ENCODE measurements around the gene UTF1.
"Not testable (repeated sequence)": the region's sequence is repeated elsewhere in the genome, so short reads cannot be mapped to it uniquely, and the experiment has no call there.

Gene UTF1

DNA sequence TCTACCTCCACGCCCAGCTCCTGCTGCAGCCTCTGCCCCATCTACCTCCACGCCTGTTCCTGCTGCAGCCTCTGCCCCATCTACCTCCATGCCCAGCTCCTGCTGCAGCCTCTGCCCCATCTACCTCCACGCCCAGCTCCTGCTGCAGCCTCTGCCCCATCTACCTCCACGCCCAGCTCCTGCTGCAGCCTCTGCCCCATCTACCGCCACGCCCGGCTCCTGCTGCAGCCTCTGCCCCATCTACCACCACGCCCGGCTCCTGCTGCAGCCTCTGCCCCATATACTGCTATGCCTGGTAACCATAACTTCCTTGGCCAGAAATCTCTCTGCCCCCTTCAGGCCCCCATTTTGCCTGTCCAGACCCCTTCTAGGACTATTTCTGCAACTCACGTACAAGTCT is 35.0 kb downstream of the UTF1 start:
- not testable (repeated sequence) for DNase-seq (ENCODE audit: low read depth)

DNA sequence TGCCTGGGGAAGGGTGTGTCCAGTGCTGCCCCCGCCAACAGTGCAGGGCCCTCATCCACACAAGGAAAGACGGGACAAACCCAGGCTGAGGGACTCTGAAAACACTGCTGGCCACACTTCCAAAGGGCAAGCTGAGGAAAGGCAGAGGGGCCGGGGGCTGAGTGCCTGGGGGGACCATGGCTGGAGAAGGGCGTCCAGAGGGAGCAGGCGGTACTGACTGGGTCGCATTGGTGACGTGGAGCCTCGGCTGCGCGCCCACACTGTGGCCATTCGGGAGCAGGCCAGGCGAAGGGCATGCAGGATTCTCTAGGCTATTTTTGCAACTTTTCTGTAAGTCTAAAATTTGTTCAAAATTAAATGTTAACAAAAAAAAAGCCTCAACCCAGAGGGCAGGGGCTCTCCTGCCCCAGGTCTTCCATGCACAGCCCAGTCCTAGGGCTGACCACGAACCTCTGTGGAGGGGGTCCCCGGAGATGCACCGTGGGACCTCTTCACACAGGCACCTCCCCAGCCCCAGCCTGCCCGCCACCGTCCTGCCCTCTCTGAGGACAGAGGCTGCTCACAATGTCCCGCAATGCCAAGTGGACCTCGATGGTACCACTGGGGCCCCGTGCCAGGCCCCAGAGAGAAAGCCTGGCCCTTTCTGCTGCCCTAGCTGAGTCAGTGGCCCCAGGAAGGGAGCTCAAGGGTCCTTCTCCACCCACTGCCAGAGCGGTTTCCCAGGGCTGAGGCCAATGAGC is 36.2 kb downstream of the UTF1 start:
- DNase-seq (ENCODE audit: low read depth): no peak

DNA sequence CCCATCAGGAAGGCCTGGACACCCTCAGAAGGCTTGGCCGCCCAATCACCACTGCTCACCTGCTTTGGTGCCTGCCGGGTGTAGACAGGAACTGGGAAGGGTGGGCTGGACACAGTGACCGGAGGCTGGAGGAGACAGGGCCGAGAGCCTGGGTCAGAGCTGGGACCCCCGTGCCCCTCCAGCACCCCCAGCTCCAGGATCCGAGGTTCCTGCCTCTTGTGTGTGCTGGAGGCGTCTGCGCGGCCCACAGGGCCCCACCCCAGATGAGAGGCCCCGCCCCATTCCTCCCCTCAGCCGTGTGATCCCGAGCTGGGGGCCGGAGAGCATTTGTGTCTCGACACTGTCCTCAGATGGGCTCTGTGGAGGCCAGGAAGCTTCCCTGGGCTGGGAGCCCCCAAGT is 37.3 kb downstream of the UTF1 start:
- no peak for DNase-seq (ENCODE audit: low read depth)

DNA sequence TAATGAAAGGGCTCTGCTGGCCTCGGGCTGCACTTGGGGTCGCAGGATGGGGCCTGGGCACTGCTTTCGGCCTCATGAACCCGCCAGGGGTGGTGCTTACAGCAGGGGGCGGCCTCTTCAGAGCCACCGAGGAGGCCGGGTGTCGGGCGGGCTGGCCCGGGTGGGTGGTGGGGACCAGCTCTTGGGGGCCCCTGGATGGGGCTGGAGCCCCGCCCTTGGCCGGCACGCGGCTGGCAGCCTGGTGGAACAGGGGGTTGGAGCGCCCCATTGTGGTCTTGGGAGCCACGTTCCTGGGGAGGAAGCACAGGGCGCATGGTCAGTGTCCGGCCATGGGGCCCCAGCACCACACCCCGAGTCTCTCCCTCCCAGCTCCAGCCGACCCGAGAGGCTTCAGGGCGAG is 37.8 kb downstream of the UTF1 start:
- no peak for DNase-seq (ENCODE audit: low read depth)

DNA sequence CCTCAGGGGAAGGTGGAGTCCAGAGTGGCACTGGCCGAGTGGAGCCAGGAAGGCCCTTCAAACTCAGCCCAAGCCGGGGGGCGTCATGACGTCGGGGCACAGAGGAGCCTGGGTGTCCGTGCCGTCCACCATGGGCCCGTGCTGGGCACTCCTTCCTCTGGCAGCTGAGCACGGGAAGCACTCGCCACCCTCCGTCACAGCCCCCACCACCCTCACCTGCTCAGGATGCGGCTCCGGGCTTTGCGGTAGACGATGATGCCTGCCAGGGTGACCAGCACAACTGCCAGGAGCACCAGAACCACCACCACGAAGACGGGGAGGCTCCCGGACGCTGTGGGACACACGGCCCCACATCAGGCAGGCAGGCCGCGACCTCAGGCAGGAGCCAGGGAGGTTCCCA is 38.5 kb downstream of the UTF1 start:
- DNase-seq (ENCODE audit: low read depth): no peak

DNA sequence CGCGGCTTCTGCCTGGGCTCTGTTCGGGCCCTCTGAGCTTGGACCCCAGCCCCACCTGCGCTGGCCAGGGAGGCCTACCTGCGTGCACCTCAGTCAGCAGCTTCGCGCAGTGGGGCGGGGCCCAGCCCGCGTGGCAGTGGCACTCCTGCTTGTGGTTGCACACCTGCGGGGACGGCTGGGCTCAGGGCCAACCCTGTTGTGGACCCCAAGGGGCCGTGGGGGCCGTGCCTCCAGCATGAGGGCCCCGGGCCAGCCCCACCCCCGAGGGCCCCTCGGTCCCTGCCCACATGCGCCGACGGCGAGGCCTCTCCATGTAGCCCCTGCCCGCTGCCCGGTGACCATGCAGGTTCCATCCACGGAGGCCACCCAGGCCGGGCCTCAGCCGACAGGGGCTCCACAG is 39.4 kb downstream of the UTF1 start:
- DNase-seq (ENCODE audit: low read depth): no peak

- no peak for DNase-seq (ENCODE audit: low read depth)
Measured at GRCh38 chr10:133270204-133270603, 40.2 kb downstream of the UTF1 start.

DNA sequence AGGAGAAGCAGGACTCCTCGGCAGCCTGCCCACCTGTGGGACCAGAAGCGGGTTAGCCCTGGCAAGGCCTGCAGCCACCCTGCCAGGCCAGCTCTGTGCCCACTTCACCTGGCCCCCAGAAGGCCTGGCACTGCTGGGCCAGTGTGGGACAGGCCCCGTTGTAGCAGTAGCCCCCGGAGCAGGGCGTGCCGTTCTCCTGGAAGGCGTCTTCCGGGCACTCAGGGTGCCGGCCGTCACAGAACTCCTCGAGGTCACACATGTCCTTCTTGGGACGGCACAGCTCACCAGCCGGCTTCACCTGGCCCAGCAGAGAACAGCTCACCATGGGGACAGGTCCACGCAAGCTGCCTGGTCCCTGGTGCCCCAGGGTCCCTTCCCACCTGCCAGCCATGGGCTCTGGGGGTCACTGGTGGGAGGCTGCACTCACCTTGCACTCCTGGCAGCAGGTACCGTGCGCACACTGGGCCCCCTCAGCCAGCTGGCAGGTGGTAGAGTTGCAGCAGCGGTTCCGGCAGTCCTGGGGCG is 40.8 kb downstream of the UTF1 start:
- DNase-seq (ENCODE audit: low read depth): no peak

GRCh38 chr10:133271521-133272300 is 41.7 kb downstream of the UTF1 start:
- DNase-seq (ENCODE audit: low read depth): no peak

GRCh38 chr10:133272301-133272963 is 42.4 kb downstream of the UTF1 start:
- DNase-seq (ENCODE audit: low read depth): no peak

DNA sequence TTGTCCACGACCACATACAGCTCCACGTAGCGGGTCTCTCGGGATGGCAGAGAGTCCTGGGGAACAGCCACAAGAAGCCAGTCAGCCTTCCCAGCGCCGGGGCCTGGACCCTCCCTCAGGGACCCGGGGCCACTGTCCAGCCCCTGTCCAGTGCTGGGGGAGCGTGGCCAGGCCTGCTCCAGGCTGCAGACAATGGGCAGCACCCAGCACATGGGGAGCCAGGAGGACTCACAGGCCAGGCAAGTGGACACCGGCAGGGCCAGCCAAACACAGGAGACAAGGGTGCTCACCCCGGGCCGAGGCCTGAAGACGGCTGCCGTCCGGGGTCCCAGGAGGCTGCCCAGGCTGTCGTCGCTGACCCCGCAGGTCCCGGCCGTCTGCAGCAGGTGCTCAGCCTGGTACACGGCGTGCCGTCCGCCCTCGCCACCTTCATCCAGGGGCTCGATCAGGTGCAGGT is 43.0 kb downstream of the UTF1 start:
- DNase-seq (ENCODE audit: low read depth): no peak

DNA sequence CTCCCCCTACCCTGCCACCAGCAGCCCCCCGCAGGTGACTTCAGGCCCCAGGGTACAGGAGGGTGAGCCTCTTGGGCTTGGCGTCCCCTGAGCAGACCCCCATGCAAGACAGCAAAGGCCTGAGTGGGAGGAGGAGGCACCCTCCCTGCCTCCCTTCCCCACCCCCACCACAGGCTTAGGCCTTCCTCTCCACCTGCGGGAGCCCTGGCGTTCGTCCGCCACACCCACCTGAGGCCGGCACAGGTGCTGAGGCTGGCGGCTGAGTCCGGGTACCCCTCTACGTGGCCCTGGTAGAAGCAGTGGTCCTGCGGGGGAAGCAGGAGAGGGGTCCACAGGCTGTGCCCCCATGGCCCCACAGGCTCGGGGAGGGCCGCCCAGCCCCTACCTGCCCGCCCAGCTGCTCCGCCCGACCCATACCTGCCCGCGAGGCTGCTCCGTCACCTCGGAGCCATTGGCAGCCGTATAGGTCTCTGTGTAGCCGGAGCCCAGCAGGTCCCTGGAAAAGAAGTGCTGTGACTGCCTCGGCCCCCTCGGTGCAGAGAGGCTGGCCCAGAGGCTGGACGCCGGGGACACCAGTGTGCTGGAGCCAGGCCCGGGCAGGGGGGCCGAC is 43.6 kb downstream of the UTF1 start:
- no peak for DNase-seq (ENCODE audit: low read depth)

DNA sequence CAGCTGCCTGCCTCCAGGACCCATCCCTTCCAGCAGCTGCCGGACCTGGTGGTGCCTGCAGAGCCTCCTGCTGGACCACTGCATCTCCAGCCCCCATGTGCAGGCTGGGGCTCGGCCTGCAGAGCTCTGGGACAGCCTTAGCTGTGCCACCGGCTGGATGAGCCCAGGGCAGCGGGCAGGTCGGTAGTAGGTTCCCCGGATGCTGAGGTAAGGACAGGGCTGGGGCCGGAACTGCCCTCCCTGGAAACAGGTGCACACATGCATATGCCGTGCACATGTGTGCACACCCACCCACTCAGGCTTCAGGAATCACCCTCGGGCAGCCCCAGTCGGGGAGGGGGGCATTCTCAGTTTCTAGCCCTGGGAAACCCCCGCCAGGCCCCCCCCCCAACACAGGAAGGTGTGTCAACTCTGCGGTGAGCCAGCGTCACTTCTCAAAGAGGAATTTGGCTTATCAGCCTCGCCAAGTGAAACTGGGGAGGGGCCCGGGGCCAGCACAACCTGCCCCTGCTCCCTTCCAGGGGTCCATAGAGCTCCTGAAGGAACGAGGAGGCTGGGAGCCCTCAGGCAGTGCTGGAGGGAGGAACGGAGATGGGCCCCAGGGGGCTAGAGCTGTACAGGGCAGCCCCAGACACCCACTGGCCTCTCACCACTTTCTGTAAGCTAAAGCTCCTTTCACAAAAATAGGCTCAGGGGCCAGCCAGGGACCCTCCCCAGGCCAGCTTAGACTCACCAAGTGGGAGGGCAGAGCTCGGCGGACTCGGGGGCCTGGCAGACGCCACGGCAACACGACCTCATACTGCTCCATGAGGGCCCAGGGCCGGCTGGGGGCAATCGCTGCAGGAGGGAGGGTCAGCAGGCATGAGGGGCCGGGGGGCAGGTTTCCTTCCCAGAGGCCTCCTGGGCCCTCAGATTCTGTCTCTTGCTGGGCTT is 45.0 kb downstream of the UTF1 start:
- DNase-seq (ENCODE audit: low read depth): peak; percentile 82

- no peak for DNase-seq (ENCODE audit: low read depth)
Measured at GRCh38 chr10:133275684-133276092, 45.7 kb downstream of the UTF1 start.

DNA sequence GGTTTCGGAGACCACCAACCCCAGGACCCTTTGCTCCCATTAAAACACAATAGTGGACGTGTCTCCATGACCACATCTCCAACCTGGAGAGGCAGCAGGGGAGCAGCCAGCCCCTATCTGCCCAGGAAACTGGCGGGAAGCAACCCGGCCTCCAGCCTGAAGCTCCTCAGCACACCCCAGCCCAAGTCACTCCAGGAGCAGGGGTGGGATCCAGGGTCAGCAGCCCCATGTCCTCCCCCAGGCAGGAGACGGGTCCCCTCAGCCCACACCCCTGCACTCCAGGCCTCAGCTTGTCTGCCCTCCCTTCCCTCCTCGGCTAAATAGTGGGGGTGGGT is 46.0 kb downstream of the UTF1 start:
- DNase-seq (ENCODE audit: low read depth): no peak

DNA sequence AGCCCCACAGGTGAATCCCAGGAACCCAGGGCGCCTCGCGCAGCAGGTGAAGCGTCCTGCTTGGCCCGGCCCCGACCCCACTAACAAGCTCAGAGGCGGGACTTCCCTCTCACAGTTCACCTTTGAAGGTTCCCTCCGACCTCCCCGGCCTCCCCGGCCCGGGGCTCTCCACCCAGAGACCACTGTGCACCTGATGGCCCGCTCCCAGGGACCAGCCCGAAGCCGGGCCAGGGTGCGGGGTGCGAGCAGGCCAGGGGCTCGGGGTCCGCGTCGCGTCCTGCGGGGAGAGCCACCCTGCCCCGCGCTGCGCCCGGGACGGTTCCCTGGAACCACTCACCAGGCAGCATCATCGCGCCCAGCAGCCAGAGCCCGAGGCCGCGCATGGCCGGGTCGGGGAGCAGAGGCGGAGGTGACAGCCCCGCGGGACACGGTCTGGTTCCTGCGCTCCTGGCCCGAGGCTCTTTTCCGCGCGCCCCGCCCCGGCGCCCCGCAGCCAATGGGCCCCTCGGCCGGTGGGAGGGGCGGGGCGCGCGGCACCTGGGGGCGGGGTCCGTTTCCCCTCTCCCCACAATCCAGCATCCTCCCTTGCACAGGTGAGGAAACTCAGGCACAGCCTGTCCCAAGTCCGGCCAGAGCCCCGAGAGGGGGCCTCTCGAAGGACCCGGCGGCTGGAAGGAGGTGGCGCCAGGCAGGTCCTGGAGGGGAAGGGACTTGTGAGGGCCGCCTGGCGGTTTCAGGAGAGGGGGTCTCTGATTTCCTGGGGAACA is 46.6 kb downstream of the UTF1 start, which contains the start of gene ADAM8:
TSS of gene ADAM8 (minus strand) at position 434 of the 767 bp plus-strand sequence. CDS start at position 383, 51 bp downstream.
- no peak for DNase-seq (ENCODE audit: low read depth)

GRCh38 chr10:133277277-133277992 is 47.4 kb downstream of the UTF1 start:
- DNase-seq (ENCODE audit: low read depth): no peak

GRCh38 chr10:133277993-133278576 is 48.1 kb downstream of the UTF1 start:
- DNase-seq (ENCODE audit: low read depth): no peak

DNA sequence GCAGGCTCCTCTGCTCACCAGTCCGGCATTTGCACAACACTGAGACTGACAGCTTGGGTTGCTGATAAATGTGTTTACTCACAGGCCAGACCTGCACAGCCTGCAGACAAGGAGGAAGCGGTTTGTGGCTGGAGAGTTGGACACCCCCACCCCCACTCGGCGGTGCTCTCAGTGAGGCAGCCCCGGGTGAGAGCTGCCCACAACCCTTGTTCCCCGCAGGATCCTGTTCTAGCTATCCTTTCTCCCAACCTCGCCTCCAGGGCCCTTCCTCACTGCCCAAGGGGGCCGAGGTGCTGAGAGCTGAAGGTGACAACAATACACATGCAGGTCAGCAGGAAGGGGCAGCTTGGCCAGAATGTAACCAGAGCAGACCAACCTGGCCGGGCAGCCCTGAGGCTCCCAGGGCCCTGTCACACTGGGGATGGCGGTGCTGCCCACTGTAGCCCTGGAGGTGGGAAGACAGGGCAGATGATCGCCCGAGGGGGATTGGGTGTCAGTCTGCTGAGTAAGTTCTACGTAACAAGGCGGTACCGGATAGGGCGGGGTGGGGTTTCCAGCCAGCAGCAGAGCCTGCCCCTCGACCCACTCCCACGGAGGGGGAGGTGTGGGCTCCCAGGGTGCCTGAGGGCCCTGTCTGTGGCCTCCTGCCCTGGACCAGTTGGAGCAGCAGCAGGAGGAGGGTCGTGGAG is 48.7 kb downstream of the UTF1 start:
- no peak for DNase-seq (ENCODE audit: low read depth)

All from activated T-cell treated with anti-CD3 and anti-CD28 coated beads for 24 hours (primary cell).